HG02610 (cell line): Measurements from ENCODE around the gene OR1A1.
"Not testable (repeated sequence)": the region's sequence is repeated elsewhere in the genome, so short reads cannot be mapped to it uniquely, and the experiment has no call there.

Source experiments
- ATAC-seq: cut with Tn5 transposase; IDR thresholded peaks from one replicate; pipeline ENCODE4 v1.9.1; 2021; ENCODE audit warnings: mild to moderate bottlenecking, moderate library complexity; ENCODE audit not compliant: unreplicated experiment

OR1A1 gene

GRCh38 chr17:3207367-3207766, at the start of gene OR1A1:
Gene OR1A1 (plus strand): TSS chr17:3207667. CDS start chr17:3215621, 7,954 bp downstream.
- ATAC-seq, result no peak

- ATAC-seq, result no peak
These were observed 39.9 kb upstream of the OR1A1 start for GRCh38 chr17:3167574-3167973.

- no peak for ATAC-seq
These were observed 17.5 kb upstream of the OR1A1 start for GRCh38 chr17:3189961-3190360.

- no peak for ATAC-seq
These were observed 10.2 kb upstream of the OR1A1 start, which contains the start of gene OR1A2 for GRCh38 chr17:3197219-3197618. Gene OR1A2 (plus strand): TSS chr17:3197519. CDS start chr17:3197519, 0 bp downstream.

- ATAC-seq, result no peak
These were observed 1.0 kb downstream of the OR1A1 start for GRCh38 chr17:3208484-3208883.

- ATAC-seq, result no peak
These were observed 5.5 kb downstream of the OR1A1 start for GRCh38 chr17:3213001-3213400.

GRCh38 chr17:3213587-3213986, 6.1 kb downstream of the OR1A1 start:
- no peak for ATAC-seq

- not testable (repeated sequence) for ATAC-seq
These were observed 12.5 kb downstream of the OR1A1 start for GRCh38 chr17:3219978-3220377.

- ATAC-seq, result no peak
These were observed 14.4 kb downstream of the OR1A1 start for GRCh38 chr17:3221850-3222249.

GRCh38 chr17:3222505-3222904, 15.0 kb downstream of the OR1A1 start:
- ATAC-seq, result no peak

- ATAC-seq, result not testable (repeated sequence)
These were observed 17.4 kb downstream of the OR1A1 start for GRCh38 chr17:3224721-3225352.

- not testable (repeated sequence) for ATAC-seq
These were observed 24.8 kb downstream of the OR1A1 start for GRCh38 chr17:3232300-3232699.

GRCh38 chr17:3238685-3239084, 31.2 kb downstream of the OR1A1 start:
- not testable (repeated sequence) for ATAC-seq

GRCh38 chr17:3241044-3241443, 33.6 kb downstream of the OR1A1 start:
- ATAC-seq, result not testable (repeated sequence)

- not testable (repeated sequence) for ATAC-seq
These were observed 37.4 kb downstream of the OR1A1 start for GRCh38 chr17:3244841-3245240.

- ATAC-seq, result not testable (repeated sequence)
These were observed 41.5 kb downstream of the OR1A1 start for GRCh38 chr17:3249013-3249412.

- no peak for ATAC-seq
These were observed 49.1 kb downstream of the OR1A1 start for GRCh38 chr17:3256575-3256974.

- ATAC-seq, result no peak
These were observed 52.7 kb downstream of the OR1A1 start for GRCh38 chr17:3260163-3260562.

- ATAC-seq, result no peak
These were observed 53.1 kb downstream of the OR1A1 start for GRCh38 chr17:3260600-3260999.
